ENCODE results near the gene COP1. TPM values are rescaled to one million over a fixed set of nuclear protein-coding genes. Genes with fewer than 3 reads are reported as not detected.

COP1 gene
- total and polyA plus RNA-seq, 2 of the 4 experiments (the other 2 are of a cell fraction): 17.8 to 35.0 TPM

DNA sequence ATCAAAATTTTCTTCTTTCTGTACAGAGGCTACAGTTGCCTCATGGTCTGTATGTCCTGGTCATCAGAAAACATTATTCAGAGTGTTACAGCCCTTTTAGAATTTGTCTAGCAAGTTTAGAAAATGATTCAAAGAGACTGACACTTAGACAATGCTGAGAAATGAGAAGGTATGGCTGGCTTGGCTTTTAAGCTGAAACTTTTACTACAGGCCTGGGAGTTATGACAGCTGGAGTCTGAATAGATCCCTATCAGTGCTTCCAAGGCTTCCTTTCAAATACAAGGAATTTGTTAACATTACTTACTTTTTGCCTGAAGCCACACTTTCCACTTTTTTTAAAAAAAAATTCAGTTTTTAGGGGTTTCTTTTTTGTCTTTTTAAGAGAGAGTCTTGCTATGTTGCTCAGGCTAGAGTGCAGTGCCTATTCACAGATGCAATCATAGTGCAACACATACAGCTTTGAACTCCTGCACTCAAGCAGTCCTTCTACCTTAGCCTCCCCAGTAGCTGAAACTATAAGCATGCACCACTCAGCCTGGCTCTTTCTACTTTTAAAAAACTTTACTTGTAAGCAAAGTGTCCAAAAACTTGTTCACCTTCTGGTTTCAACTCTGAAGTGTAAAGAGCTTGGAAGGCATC is 10.5 kb upstream of the COP1 start:
- no peak overlapping the region for H3K4me2 ChIP-seq (ENCODE audit: low read depth, low read length)
- ChIA-PET POLR2A (ENCODE audit: unreplicated experiment) (interaction anchor here (1.0 kb wide), 1 partner anchor 10 kb away, joined by 3 read pairs; the partner anchor contains the start of gene COP1), CTCF (no interaction called here)
- intact Hi-C loops (cut with micrococcal nuclease): no loop called here
- BruUV-seq (replicated peaks): no TSS peak
- DNase-seq: no peak
- no peaks in the 10 kb centered on the region for H3K27me3 ChIP-seq (ENCODE audit: control insufficient read depth, insufficient read depth, low read length)
- H4K5ac ChIP-seq (ENCODE audit: low read depth, low read length): no peak overlapping the region
- no peak overlapping the region for H3K9ac ChIP-seq (ENCODE audit: low read depth, low read length)
- H3K9me3 ChIP-seq (ENCODE audit: control insufficient read depth, insufficient read depth, low read length): no peaks in the 10 kb centered on the region
- no peak overlapping the region for H2BK20ac ChIP-seq (ENCODE audit: low read depth, low read length)
- dilution Hi-C loops (cut with HindIII; ENCODE audit: low sequenced_read_pairs, unreplicated experiment): no loop called here
- H3K4me3 ChIP-seq (ENCODE audit: insufficient read depth, low read depth, low read length): no peak overlapping the region
- no peak overlapping the region for H3K23ac ChIP-seq (ENCODE audit: low read depth, low read length)
- H2AK5ac ChIP-seq (ENCODE audit: low read depth, low read length): no peak overlapping the region
- no peaks in the 10 kb centered on the region for H3K36me3 ChIP-seq (ENCODE audit: control insufficient read depth, insufficient read depth, low read length)
- no peak overlapping the region for H4K91ac ChIP-seq (ENCODE audit: insufficient read depth, low read depth, low read length)
- H3K18ac ChIP-seq (ENCODE audit: low read depth, low read length): no peak overlapping the region
- no peak overlapping the region for H3K4ac ChIP-seq (ENCODE audit: low read depth, low read length)
- H3K79me1 ChIP-seq (ENCODE audit: low read depth in 1 of 2, low read length in 2 of 2): no peaks in the 10 kb centered on the region
- no peak for TF ChIP-seq RAD21 (IDR thresholded peaks at IDR 0.05; ENCODE audit: low read length)
- no peak for TF ChIP-seq NFE2L2 (IDR thresholded peaks at IDR 0.05; ENCODE audit: low read depth, low read length)
- no peak for TF ChIP-seq CHD1 (IDR thresholded peaks at IDR 0.05; ENCODE audit: low read depth, low read length)
- TF ChIP-seq MAZ (IDR thresholded peaks at IDR 0.05; ENCODE audit: borderline replicate concordance, low read depth, low read length): no peak
- no peak for TF ChIP-seq MAFK (IDR thresholded peaks at IDR 0.05; ENCODE audit: low read depth, low read length)
- TF ChIP-seq BHLHE40 (IDR thresholded peaks at IDR 0.05; ENCODE audit: low read depth, low read length): no peak
- TF ChIP-seq USF2 (IDR thresholded peaks at IDR 0.05; ENCODE audit: low read depth, low read length): no peak
- no peak for TF ChIP-seq CEBPB (IDR thresholded peaks at IDR 0.05; ENCODE audit: low read depth, low read length)
- TF ChIP-seq POLR2A (IDR thresholded peaks at IDR 0.05; ENCODE audit: low read depth, low read length): no peak
- TF ChIP-seq FOS (IDR thresholded peaks at IDR 0.05; ENCODE audit: low read depth, low read length): no peak
- TF ChIP-seq, protein P1, sequence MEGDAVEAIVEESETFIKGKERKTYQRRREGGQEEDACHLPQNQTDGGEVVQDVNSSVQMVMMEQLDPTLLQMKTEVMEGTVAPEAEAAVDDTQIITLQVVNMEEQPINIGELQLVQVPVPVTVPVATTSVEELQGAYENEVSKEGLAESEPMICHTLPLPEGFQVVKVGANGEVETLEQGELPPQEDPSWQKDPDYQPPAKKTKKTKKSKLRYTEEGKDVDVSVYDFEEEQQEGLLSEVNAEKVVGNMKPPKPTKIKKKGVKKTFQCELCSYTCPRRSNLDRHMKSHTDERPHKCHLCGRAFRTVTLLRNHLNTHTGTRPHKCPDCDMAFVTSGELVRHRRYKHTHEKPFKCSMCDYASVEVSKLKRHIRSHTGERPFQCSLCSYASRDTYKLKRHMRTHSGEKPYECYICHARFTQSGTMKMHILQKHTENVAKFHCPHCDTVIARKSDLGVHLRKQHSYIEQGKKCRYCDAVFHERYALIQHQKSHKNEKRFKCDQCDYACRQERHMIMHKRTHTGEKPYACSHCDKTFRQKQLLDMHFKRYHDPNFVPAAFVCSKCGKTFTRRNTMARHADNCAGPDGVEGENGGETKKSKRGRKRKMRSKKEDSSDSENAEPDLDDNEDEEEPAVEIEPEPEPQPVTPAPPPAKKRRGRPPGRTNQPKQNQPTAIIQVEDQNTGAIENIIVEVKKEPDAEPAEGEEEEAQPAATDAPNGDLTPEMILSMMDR (conservative IDR thresholded peaks at IDR 0.05; ENCODE audit: low read depth, low read length): no peak
- no peak for TF ChIP-seq MXI1 (IDR thresholded peaks at IDR 0.05; ENCODE audit: borderline replicate concordance, low read depth, low read length)
- TF ChIP-seq ELK1 (IDR thresholded peaks at IDR 0.05; ENCODE audit: borderline replicate concordance, low read depth, low read length): no peak
- TF ChIP-seq SMC3 (IDR thresholded peaks at IDR 0.05; ENCODE audit: low read depth, low read length): no peak
- TF ChIP-seq RCOR1 (IDR thresholded peaks at IDR 0.05; ENCODE audit: insufficient replicate concordance, low read length): no peak
- TF ChIP-seq RFX5 (IDR thresholded peaks at IDR 0.05; ENCODE audit: low read depth, low read length): no peak
- no peaks in the 10 kb centered on the region for H3K9me1 ChIP-seq (ENCODE audit: insufficient read depth, low read length)
- ATAC-seq (ENCODE audit: low read depth): no peak
- no peak overlapping the region for H3K27ac ChIP-seq (ENCODE audit: insufficient read depth, low read length)
- H4K20me1 ChIP-seq (ENCODE audit: insufficient read depth, low read length): no peaks in the 10 kb centered on the region
- no peak overlapping the region for H3K14ac ChIP-seq (replicated peaks; ENCODE audit: low read depth, low read length)
- no peak overlapping the region for H2AFZ ChIP-seq (replicated peaks; ENCODE audit: low read length, poor library complexity)
- H2BK5ac ChIP-seq (ENCODE audit: low read depth, low read length, poor library complexity, severe bottlenecking): no peak overlapping the region
- no peak overlapping the region for H3K56ac ChIP-seq (ENCODE audit: extremely low read depth, insufficient read depth, low read length)
- in situ Hi-C loops (cut with MboI; ENCODE audit: low sequenced_read_pairs): no loop called here
- no peak overlapping the region for H2AK9ac ChIP-seq (replicated peaks; ENCODE audit: low read depth, low read length, poor library complexity)
- no peak overlapping the region for H2BK15ac ChIP-seq (ENCODE audit: low read depth, low read length)
- H3K4me1 ChIP-seq (ENCODE audit: control insufficient read depth, insufficient read depth, low read length): no peaks in the 10 kb centered on the region
- no peak overlapping the region for H4K8ac ChIP-seq (ENCODE audit: low read depth in 2 of 2, low read length in 2 of 2)
- H2BK120ac ChIP-seq (ENCODE audit: low read depth, low read length): no peak overlapping the region

Measured in IMR-90 (cell line).